HG03039 (cell line): ENCODE data around the gene OR4K15.
"Not testable (repeated sequence)": the region's sequence is repeated elsewhere in the genome, so short reads cannot be mapped to it uniquely, and the experiment has no call there.

Experiments
- ATAC-seq: cut with Tn5 transposase; IDR thresholded peaks from one replicate; pipeline ENCODE4 v1.9.1; 2021; ENCODE audit warnings: mild to moderate bottlenecking, moderate library complexity; ENCODE audit not compliant: unreplicated experiment

Gene OR4K15

DNA sequence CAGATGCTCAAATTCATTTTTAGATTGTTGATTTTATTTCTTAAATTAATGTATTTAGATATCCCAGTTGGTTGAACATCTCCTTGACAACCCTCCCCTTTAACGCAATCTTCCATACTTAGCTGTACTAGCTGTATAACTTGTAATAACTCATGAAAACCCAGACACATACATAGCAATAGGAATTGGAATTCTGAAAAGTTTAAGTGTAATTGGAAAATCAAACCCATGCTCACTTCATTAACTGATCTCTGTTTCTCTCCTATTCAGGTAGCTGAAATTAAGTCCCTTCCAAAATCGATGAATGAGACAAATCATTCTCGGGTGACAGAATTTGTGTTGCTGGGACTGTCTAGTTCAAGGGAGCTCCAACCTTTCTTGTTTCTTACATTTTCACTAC, at the start of gene OR4K15:
Gene OR4K15, plus strand, starts transcription at position 301 of the 400 bp plus-strand sequence. Its CDS starts 0 bp downstream, at position 301.
- no peak for ATAC-seq

- no peak for ATAC-seq
These were observed 44.8 kb upstream of the OR4K15 start, which contains the start of gene OR4K1 for GRCh38 chr14:19930617-19931016. Gene OR4K1, plus strand, starts transcription at chr14:19930917. Its CDS starts 4,750 bp downstream, at chr14:19935667.

GRCh38 chr14:19941668-19942067, 33.7 kb upstream of the OR4K15 start:
- ATAC-seq: no peak

DNA sequence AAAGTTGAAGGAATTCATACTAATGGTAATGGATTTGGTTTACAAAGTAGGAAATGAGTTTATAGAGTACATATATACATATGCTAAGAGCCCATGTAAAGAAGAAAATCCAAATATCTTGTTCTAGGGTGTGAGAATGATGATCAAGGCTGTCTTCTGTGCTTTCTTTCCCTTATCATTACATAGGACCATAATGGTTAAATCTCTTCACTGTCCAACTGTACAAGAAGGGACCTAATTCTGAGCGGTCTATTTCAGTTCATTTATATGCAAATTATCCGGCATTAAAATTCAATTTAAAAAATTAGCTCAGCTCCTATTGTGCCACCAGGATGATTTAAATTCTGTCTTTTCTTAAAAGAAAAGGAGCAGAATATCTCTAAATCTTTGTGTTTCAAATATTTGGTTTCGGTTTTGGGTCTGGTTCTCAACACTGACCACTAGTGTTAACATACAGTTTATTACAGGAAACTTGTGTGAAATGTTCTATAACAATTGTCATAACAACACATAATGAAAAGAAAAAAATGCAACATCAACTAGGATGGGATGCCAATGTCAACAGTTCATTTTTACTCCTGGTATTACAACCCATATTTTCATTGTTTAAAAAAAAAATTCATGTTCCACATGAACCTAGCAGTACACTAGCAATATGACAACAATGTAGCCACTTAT, 27.8 kb upstream of the OR4K15 start:
- no peak for ATAC-seq

DNA sequence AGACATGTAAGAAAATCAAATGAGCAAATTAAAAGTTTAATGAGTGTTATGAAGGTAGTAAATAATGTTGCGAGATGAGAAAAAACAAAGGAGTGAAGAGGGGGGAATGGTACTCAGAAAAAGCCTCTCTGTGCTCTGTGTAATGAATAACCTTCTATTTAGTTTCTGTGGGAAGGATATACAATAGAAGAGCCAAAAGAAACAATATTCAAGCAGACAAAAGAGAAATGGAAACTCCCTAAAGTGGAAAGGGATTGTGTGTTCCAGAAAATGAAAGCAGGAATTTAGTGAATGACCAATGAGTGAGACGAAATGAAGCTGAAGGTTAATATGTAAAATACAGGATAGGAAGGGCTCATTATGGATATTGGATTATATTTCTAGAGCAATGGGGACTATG, 26.2 kb upstream of the OR4K15 start:
- ATAC-seq: no peak

DNA sequence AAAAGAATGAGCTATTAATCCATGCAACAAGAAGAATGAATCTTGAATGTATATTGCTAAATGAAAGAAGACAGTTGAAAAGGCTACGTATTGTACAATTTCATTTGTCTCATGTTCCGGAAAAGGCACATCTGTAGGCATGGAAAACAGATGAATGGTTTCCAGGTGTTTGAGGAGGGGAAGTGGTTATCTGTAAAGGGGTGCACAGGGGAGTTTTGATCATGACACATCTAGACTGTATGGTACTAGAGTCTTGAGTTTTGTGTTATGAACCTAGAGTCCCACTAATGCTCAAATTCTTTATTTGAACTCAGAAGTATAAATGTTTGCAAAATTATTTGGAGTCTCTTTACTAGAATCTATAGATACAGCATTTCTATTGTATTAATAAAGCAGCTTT, 5.7 kb upstream of the OR4K15 start:
- not testable (repeated sequence) for ATAC-seq

GRCh38 chr14:19974844-19975243, 547 bp upstream of the OR4K15 start:
- no peak for ATAC-seq

- ATAC-seq: no peak
These were observed 18.0 kb downstream of the OR4K15 start for GRCh38 chr14:19993438-19993837.

- ATAC-seq: no peak
These were observed 26.5 kb downstream of the OR4K15 start, which contains the start of gene OR4Q2 for GRCh38 chr14:20001863-20002262. Gene OR4Q2, plus strand, starts transcription at chr14:20002163.

- ATAC-seq: no peak
These were observed 26.9 kb downstream of the OR4K15 start for GRCh38 chr14:20002319-20002718.

DNA sequence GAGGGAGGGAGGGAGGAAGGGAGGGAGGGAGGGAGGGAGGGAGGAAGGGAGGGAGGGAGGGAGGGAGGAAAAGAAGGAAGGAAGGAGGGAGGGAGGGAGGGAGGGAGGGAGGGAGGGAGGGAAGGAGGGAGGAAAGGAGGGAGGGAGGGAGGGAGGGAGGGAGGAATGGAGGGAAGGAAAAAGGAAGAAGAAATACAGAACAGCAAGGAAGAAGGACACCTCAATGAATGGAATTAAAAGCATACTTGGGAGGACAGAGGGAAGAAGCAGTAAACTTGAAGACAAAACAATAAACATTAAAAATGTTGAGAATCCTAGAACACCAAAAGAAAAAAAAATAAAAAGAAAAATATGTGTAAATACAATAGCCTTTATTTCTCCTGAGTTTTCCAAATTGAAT, 32.8 kb downstream of the OR4K15 start:
- ATAC-seq: no peak

DNA sequence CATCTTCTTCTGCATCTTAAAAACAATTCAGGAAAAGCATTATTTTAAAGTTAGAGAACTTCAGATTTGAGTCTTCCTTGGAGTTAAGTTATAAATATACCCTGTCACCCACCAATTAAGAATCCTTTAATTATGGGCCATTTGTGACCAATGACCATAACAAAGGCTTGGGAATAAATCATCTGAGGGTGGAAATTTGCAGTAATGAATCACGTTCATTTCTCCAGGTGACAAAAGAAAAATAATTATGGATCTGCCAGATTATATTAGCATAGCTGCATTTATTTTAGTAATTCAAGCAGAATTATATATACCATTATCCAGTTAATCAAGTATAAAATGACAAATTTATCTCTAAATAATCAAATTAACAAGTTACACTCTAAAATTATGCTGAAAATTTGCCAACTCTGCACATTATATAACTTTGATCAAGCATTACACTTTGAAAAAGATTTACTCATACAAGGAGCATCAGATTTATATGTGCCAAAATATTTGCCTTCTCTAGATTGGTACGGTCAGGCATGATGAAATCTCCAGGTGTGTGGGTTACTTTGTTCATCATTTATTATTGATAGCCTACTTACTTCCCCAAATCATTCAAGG, 44.0 kb downstream of the OR4K15 start, which contains the start of gene OR4K14:
Gene OR4K14, minus strand, starts transcription at position 51 of the 609 bp plus-strand sequence. CDS start 4,114 bp downstream, outside the sequence.
- no peak for ATAC-seq
